ENCODE data around the gene CAMSAP1. TPM values are rescaled to one million over a fixed set of nuclear protein-coding genes. Genes with fewer than 3 reads are reported as not detected.

CAMSAP1 gene
- total and polyA plus RNA-seq, 7 donors = 2.3 to 37.7 (median 19.4) TPM

DNA sequence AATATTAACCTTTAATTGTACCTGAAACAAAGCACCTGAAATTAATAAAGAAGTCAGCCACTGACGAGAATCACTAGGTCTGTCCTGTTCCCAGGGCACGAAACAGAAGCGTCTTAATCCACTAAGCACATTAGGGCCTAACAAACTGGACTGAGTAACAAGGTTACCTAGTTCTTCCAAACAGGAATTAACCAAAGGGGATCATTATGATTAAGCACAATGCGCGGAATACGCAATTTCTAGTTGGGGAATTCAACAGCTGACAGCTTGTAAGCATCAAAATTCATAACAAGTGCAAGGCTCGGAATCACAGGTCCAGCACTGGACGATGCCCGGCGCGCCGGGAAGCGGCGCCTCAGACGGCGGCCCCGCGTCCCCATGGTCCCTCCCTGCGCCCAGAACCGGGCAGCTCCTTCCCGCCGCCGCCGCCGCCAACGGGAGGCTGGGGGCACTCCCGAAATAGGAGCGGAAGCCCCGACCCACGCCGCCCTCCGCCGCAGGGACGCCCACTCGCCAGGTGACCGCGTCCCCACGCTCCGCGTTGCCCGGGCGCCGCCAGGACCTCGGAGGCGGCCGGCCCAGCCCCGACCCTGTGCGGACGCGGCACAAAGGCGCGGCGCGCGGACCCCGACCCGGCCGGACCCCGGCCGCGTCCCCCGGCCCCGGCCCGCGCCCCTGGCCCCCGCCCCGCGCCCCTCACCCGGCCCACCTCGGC is 898 bp downstream of the CAMSAP1 start:
- intact Hi-C loops (cut with DNase I) = loop anchor here (1.0 to 5.0 kb wide), 3 partner anchors 44 to 212 kb away; partner anchors contain the start of genes TMEM250 and UBAC1
- Histone ChIP-seq H3K4me1 (peaks cover 0 to 51% (median 37%) of the 10 kb centered on the region in 4 donors), H3K9me3 (no peaks in the 10 kb centered on the region), H3K36me3 (peaks cover 0 to 5% (median 0%) of the 10 kb centered on the region in 4 donors), H3K4me3 (peak overlapping the region; percentile 44 to 95 (median 86)), H3K27me3 (no peaks in the 10 kb centered on the region), H3K27ac (peak overlapping the region; percentile 71 to 81 (median 76))
- peak; percentile 63 for DNase-seq
- WGBS, 2 donors = 1 to 2% methylated on average over 70 of the region's 70 CpGs
- TF ChIP-seq CTCF (IDR thresholded peaks at IDR 0.05) = no peak
- TF ChIP-seq POLR2AphosphoS5 (IDR thresholded peaks at IDR 0.05) = peak in 1 of 4 donors; percentile 17
- TF ChIP-seq EP300 (IDR thresholded peaks at IDR 0.05) = no peak

DNA sequence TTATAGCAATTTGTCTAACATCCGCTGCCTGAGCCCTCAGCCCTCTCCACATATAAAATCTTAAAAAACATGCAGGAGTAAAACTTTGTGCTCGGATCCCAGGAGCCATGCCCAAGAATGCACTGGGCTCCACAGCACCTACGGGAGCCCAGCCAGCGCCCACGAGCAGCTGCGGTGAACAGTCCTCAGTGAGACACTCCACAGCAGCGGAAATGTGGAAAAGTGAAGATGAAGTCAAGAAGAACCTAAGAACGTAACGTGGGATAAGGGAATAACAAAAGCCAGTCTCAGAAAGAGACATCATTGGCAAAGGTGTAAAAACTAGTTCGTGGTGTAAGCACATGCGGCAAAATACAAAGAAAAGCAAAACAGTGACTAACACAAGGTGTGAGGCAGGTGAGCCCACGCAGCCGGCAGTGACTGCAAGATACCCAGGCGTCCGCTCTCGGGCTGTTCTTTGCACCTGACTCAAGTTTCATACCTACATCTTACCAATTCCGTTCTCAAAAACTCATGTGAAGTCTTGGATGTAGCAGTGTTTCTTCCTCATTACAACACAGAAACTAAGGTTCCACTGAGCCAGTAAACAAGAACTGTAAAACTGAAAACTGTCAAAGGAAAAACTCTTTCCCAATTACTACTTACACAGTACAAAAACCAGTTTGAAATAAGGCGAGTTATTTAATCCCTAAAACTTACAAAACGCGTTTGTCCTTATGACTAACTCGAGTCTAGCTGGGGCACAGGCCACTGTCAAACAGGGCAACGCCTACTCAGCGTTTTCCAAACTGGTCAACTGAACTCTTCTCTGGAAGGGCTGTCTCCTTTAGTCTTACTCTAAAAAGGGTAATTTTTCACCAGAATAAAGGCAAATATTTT is 1.7 kb downstream of the CAMSAP1 start:
- intact Hi-C loops (cut with DNase I) = loop anchor here (2.0 to 5.0 kb wide), 2 partner anchors 43 to 213 kb away; partner anchors contain the start of gene TMEM250
- WGBS, 2 donors = 69 to 70% methylated on average over 23 of the region's 23 CpGs
- Histone ChIP-seq H3K27me3 (no peaks in the 10 kb centered on the region), H3K36me3 (peaks cover 0 to 3% (median 0%) of the 10 kb centered on the region in 4 donors), H3K4me3 (peak overlapping the region; percentile 44 to 95 (median 86)), H3K4me1 (peaks cover 0 to 51% (median 37%) of the 10 kb centered on the region in 4 donors), H3K9me3 (no peaks in the 10 kb centered on the region), H3K27ac (peak overlapping the region; percentile 71 to 81 (median 76))
- no peak for TF ChIP-seq POLR2AphosphoS5 (IDR thresholded peaks at IDR 0.05)
- TF ChIP-seq CTCF (IDR thresholded peaks at IDR 0.05) = no peak
- peak; percentile 54 for DNase-seq

DNA sequence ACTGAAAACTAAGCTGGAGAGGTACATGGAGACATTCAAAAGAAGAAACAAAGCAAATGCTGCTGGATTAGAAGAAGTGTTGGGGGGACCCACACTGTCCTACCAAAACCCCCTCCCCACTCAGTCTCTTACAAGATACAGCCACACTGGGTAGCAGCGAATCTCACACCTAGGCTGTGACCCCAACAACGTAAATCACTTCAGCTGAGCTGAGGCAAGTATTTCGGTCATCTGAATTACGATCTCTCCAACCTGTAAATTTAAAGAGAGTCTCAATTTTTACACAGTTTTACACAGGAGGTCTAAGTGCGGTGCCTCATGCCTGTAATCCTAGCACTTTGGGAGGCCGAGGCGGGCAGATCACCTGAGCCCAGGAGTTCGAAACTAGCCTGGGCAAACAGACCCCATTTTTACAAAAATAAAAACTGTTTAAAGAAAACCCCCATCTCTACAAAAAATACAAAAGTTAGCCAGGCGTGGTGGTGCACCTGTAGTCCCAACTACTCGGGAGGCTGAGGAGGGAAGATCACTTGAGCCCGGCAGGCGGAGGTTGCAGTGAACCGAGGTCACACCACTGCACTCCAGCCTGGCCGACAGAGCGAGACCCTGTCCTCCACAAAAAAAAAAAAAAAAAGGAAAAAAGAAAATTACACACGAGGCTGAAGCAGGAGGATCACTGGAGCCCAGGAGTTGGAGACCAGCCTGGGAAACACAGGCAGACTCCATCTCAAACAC is 3.4 kb downstream of the CAMSAP1 start:
- Histone ChIP-seq H3K4me1 (peaks cover 0 to 42% (median 27%) of the 10 kb centered on the region in 4 donors), H3K9me3 (no peaks in the 10 kb centered on the region), H3K27me3 (no peaks in the 10 kb centered on the region), H3K27ac (no peak overlapping the region), H3K4me3 (no peak overlapping the region), H3K36me3 (no peaks in the 10 kb centered on the region)
- intact Hi-C loops (cut with DNase I) = no loop called here
- WGBS, 2 donors = 94 to 96% methylated on average over 16 of the region's 16 CpGs
- DNase-seq = peak; percentile 15
- TF ChIP-seq POLR2A (IDR thresholded peaks at IDR 0.05) (no peak), EP300 (IDR thresholded peaks at IDR 0.05) (no peak), POLR2AphosphoS5 (IDR thresholded peaks at IDR 0.05) (no peak), CTCF (IDR thresholded peaks at IDR 0.05) (no peak)

DNA sequence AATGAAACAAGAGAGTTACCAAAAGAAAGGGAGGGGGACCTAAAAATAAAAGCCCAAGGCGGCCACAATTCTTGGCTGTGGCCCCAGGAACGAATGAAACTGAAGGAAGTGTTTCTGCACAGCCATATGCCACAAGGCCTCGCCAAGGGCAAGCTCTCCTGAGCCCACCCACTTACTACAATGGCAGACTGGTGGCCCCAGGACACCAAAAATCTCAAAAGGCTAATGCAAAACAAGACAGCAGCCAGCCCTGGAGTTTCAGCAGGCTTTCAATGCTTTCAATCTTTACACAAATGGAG is 4.0 kb downstream of the CAMSAP1 start:
- Histone ChIP-seq H3K36me3 (no peaks in the 10 kb centered on the region), H3K9me3 (no peaks in the 10 kb centered on the region), H3K27me3 (no peaks in the 10 kb centered on the region), H3K4me3 (no peak overlapping the region), H3K27ac (no peak overlapping the region), H3K4me1 (peaks cover 0 to 36% (median 21%) of the 10 kb centered on the region in 4 donors)
- intact Hi-C loops (cut with DNase I) = no loop called here
- 73 to 83% methylated on average over 3 of the region's 3 CpGs for WGBS, 2 donors
- no peak for DNase-seq
- TF ChIP-seq EP300 (IDR thresholded peaks at IDR 0.05) (no peak), CTCF (IDR thresholded peaks at IDR 0.05) (no peak), POLR2A (IDR thresholded peaks at IDR 0.05) (no peak), POLR2AphosphoS5 (IDR thresholded peaks at IDR 0.05) (no peak)
